ENCODE results near the gene TMEM184C.

The TMEM184C gene

GRCh38 chr4:147599206-147599605, 18.0 kb upstream of the TMEM184C start:
- Histone ChIP-seq H3K9me2 (replicated peaks; ENCODE audit: control insufficient read depth, low read length) (no peaks in the 10 kb centered on the region), H3F3A (ENCODE audit: control insufficient read depth, insufficient read depth) (no peaks in the 10 kb centered on the region), H3K9me3 (ENCODE audit: control insufficient read depth, insufficient read depth, low read length) (no peaks in the 10 kb centered on the region), H3K4me1 (ENCODE audit: control insufficient read depth, low read length) (no peaks in the 10 kb centered on the region), H4K20me1 (ENCODE audit: control insufficient read depth, insufficient read depth, low read depth, low read length) (no peaks in the 10 kb centered on the region), H3K4me2 (ENCODE audit: low read length) (no peak overlapping the region), H3K36me3 (ENCODE audit: control insufficient read depth, low read length) (no peaks in the 10 kb centered on the region), H3K79me2 (ENCODE audit: control insufficient read depth, low read length) (no peaks in the 10 kb centered on the region), H3K4me3 (ENCODE audit: low read length) (no peak overlapping the region), H3K27me3 (ENCODE audit: control insufficient read depth, low read length) (0 out of 2 replicates have a peak, but pooled peaks cover 2% of the 10 kb centered on the region), H3K27ac (ENCODE audit: low read depth, low read length) (no peak overlapping the region)
- TF ChIP-seq CTCF (IDR thresholded peaks at IDR 0.05; ENCODE audit: low read depth, low read length, poor library complexity, severe bottlenecking): no peak

DNA sequence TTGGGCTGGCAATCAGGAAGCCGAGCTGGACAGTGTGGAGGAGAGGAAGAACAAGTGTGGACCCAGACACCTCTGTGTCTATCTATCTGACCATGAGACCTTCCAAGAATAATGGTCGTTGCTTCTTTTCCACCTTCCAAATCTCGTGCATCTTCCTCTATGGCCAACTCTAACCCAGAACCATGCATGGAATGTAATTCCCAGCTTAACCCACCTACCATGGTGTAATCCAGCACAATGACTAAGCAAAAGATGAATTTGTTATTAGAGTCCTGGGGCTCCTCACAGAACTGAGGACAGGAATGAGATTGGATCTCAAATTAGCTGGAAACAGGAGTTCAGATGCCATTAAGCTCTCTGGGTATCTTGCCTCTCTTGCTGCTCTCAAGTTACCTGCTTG, 17.4 kb upstream of the TMEM184C start:
- Histone ChIP-seq H3K36me3 (ENCODE audit: control insufficient read depth, low read length) (no peaks in the 10 kb centered on the region), H4K20me1 (ENCODE audit: control insufficient read depth, insufficient read depth, low read depth, low read length) (no peaks in the 10 kb centered on the region), H3F3A (ENCODE audit: control insufficient read depth, insufficient read depth) (no peaks in the 10 kb centered on the region), H3K4me1 (ENCODE audit: control insufficient read depth, low read length) (no peaks in the 10 kb centered on the region), H3K79me2 (ENCODE audit: control insufficient read depth, low read length) (no peaks in the 10 kb centered on the region), H3K27me3 (ENCODE audit: control insufficient read depth, low read length) (0 out of 2 replicates have a peak, but pooled peaks cover 2% of the 10 kb centered on the region), H3K9me2 (replicated peaks; ENCODE audit: control insufficient read depth, low read length) (no peaks in the 10 kb centered on the region), H3K4me3 (ENCODE audit: low read length) (no peak overlapping the region), H3K9me3 (ENCODE audit: control insufficient read depth, insufficient read depth, low read length) (no peaks in the 10 kb centered on the region), H3K4me2 (ENCODE audit: low read length) (no peak overlapping the region), H3K27ac (ENCODE audit: low read depth, low read length) (no peak overlapping the region)
- TF ChIP-seq EZH2phosphoT487 (IDR thresholded peaks at IDR 0.05; ENCODE audit: borderline replicate concordance, low read length): no peak
- no peak for TF ChIP-seq CTCF (IDR thresholded peaks at IDR 0.05; ENCODE audit: low read depth, low read length, poor library complexity, severe bottlenecking)

DNA sequence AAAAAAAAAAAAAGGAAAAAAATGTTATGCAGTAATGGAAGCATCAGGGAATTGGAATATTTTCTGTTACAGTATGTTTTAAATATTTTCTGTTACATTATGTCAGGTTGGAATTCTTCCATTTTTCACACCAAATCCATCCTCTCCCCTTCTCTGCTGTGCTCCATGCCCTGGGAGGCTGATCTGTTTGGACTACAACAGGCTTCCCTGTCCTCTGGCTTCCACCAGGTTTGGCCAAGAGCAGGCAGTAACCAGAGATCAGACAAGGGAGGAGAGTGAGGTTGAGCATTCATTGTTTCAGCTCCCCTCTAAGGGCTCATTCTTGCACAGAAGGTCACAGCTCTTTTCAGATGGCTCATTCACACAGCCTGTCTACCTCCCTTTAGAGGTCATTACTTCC, 11.7 kb upstream of the TMEM184C start:
- Histone ChIP-seq H3K27ac (ENCODE audit: low read depth, low read length) (no peak overlapping the region), H3K4me2 (ENCODE audit: low read length) (no peak overlapping the region), H3F3A (ENCODE audit: control insufficient read depth, insufficient read depth) (no peaks in the 10 kb centered on the region), H3K9me3 (ENCODE audit: control insufficient read depth, insufficient read depth, low read length) (no peaks in the 10 kb centered on the region), H3K4me1 (ENCODE audit: control insufficient read depth, low read length) (no peaks in the 10 kb centered on the region), H4K20me1 (ENCODE audit: control insufficient read depth, insufficient read depth, low read depth, low read length) (no peaks in the 10 kb centered on the region), H3K79me2 (ENCODE audit: control insufficient read depth, low read length) (no peaks in the 10 kb centered on the region), H3K4me3 (ENCODE audit: low read length) (no peak overlapping the region), H3K9me2 (replicated peaks; ENCODE audit: control insufficient read depth, low read length) (no peaks in the 10 kb centered on the region), H3K27me3 (ENCODE audit: control insufficient read depth, low read length) (peaks cover 4% of the 10 kb centered on the region; the same call in 1 of the 2 replicates), H3K36me3 (ENCODE audit: control insufficient read depth, low read length) (no peaks in the 10 kb centered on the region)
- no peak for TF ChIP-seq CTCF (IDR thresholded peaks at IDR 0.05; ENCODE audit: low read depth, low read length, poor library complexity, severe bottlenecking)
- TF ChIP-seq EZH2phosphoT487 (IDR thresholded peaks at IDR 0.05; ENCODE audit: borderline replicate concordance, low read length): no peak

DNA sequence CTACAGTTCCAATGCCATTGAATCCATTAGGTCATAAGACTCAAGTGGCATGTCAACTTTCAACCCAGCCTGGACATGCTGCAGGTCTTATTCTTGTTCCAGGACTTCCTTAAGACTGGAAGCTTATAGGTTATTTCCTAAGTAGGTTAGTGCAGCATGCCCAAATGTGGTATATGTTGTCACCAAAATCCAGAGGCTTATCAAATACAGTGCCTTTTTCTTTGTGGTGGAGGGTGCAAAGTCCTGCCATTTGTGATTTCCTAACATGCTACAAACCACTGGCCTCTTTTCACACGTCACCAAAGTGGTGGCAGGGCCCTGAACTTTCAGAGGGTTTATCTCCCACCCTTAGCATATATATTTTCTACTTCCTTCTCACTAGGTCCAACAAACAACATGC, 9.7 kb upstream of the TMEM184C start:
- Histone ChIP-seq H3F3A (ENCODE audit: control insufficient read depth, insufficient read depth) (no peaks in the 10 kb centered on the region), H4K20me1 (ENCODE audit: control insufficient read depth, insufficient read depth, low read depth, low read length) (no peaks in the 10 kb centered on the region), H3K4me3 (ENCODE audit: low read length) (no peak overlapping the region), H3K4me1 (ENCODE audit: control insufficient read depth, low read length) (no peaks in the 10 kb centered on the region), H3K4me2 (ENCODE audit: low read length) (no peak overlapping the region), H3K9me3 (ENCODE audit: control insufficient read depth, insufficient read depth, low read length) (no peaks in the 10 kb centered on the region), H3K9me2 (replicated peaks; ENCODE audit: control insufficient read depth, low read length) (no peaks in the 10 kb centered on the region), H3K79me2 (ENCODE audit: control insufficient read depth, low read length) (no peaks in the 10 kb centered on the region), H3K27ac (ENCODE audit: low read depth, low read length) (no peak overlapping the region), H3K36me3 (ENCODE audit: control insufficient read depth, low read length) (no peaks in the 10 kb centered on the region), H3K27me3 (ENCODE audit: control insufficient read depth, low read length) (peaks cover 9% of the 10 kb centered on the region; the same call in 1 of the 2 replicates)
- no peak for TF ChIP-seq CTCF (IDR thresholded peaks at IDR 0.05; ENCODE audit: low read depth, low read length, poor library complexity, severe bottlenecking)
- no peak for TF ChIP-seq EZH2phosphoT487 (IDR thresholded peaks at IDR 0.05; ENCODE audit: borderline replicate concordance, low read length)

Data from DOHH2 (cell line).